ENCODE results near the gene FAM200A.
"Not testable (repeated sequence)": the region's sequence is repeated elsewhere in the genome, so short reads cannot be mapped to it uniquely, and the experiment has no call there.

The FAM200A gene

DNA sequence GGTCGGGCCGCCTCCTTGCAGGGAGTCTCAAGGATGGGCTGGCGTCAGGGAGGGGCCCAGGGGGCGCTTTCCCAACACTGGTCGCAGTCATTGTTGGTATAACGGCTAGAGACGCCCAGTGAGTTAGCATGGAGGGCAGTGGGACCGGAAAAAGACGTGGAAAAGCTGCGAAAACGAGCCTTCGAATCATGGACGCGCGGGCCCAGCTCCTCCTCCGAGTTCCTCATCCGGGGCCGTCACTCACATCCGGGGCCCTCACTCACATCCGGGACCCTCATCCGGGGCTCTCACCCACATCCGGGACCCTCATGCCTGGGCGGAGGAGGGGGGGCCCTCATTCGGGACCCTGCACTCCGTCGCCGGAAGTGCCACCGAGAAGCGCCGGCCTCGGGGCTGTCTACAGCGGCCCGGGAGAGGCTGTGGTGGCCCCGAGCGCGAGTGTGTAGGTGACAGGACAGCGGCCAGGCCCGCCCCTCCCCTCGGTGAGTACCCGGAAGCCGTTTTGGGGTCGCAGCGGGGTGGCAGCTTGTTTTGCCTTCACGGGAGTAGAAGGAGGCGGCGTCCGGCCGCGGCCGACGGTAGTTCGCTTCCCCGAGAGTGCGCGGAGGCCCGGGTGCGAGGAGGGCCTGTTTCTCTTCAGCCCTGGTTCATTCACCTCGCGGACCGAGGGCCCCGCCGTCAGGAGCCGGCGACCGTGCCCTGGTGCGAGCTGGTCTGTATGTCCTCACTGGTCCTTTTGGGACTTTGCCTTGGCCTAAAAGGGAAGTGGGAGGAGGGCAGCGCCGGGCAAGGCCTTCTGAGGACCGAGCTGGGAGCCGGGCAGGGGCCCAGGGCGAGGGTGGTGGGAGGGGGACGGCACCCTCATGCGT, 6.6 kb upstream of the FAM200A start, which contains the start of gene ZNF655:
TSS of gene ZNF655 (plus strand) at position 337 of the 869 bp plus-strand sequence. CDS start 1,918 bp downstream, outside the sequence.
- DNase-seq, result peak; percentile 69

DNA sequence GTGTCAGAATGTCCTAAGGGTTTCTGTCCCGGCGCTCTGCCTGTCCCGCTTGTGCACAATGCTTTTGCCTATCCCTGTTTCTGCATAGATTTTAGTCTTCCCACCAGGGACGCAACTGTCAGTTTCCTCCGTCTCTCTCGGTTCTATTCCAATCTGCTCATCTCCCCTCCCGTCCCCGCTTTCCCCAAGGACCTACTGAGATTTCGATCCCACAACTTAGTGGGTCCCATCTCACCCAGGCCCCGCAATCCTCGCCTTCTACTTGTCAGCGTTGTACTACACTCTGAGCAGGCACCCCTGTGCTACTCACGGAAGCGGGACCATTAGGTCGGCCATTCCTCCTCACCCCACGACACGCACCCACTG, 6.0 kb upstream of the FAM200A start:
- DNase-seq, result no peak

DNA sequence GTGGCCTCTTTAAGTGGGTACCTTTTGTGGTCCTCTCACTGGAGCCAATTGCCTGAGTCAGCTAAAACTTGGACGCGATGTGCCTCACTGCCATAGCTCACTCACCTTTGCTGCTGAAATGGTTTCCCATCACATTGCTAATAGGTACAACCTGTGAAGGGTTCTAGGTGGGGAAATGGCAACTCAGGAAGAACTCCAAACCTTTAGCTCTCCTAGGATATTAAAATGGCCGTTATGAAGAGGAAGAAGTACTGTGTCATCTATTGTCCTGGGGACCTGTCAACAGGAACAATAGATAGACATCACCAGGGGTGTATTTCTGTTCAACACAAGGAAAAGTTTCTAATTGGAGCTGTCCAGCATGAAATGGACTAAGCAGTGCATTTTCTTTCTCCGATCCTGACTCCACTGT, 5.3 kb upstream of the FAM200A start:
- no peak for DNase-seq

DNA sequence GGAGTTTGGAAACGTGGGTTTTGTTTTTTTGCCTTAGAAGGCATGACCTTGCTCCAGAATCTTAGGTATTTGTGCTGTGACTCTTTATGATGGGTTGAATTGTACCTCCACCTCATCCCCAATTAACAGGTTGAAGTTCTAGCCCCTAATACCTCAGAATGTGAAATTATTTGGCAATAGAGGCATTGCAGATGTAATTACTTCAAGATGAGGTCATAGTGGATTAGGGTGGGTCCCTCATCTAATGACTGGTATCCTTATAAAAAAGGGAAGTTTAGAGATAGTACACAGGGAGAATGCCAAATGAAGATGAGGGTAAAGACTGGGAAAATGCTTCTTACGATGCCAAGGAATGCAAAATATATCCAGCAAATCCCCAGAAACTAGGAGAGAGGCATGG, 3.0 kb upstream of the FAM200A start:
- DNase-seq, result no peak

DNA sequence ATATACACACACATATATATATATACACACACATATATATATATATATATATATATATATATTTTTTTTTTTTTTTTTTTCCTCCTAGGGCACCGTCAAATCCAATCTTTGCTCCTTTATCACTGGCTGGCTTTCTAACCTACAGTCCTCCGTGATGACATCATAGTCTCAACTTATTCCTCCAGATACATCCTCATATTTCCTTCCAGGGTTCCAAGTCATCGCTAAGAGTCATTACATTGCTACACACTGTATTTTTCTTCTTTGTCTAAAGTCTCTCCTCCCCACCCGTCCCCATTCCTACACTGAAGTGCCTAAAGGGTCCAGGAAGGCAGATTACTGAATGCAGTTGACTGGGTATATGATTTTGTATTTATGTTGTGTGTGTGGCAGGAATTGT, 1.1 kb upstream of the FAM200A start:
- no peak for DNase-seq

DNA sequence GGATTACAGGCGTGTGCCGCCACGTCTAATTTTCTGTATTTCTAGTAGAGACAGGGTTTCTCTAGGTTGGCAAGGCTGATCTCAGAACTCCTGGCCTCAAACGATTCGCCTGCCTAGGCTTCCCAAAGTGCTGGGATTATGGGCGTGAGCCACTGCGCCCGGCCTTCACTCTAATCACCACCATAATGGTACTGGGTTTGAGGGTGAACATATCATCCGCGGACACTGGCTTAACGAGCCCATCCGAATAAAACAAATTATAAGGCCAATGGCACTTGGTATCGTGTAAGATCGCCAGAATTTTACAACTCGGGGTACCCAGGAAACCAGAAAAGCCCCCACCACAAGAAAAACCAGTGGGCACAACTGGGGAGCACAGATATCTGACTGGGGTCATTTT, 580 bp downstream of the FAM200A start:
- DNase-seq, result no peak

DNA sequence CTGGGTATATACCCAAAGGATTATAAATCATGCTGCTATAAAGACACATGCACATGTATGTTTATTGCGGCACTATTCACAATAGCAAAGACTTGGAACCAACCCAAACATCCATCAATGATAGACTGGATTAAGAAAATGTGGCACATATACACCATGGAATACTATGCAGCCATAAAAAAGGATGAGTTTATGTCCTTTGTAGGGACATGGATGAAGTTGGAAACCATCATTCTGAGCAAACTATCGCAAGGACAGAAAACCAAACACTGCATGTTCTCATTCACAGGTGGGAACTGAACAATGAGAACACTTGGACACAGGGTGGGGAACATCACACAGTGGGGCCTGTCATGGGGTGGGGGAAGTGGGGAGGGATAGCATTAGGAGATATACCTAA, 2.4 kb downstream of the FAM200A start:
- not testable (repeated sequence) for DNase-seq

DNA sequence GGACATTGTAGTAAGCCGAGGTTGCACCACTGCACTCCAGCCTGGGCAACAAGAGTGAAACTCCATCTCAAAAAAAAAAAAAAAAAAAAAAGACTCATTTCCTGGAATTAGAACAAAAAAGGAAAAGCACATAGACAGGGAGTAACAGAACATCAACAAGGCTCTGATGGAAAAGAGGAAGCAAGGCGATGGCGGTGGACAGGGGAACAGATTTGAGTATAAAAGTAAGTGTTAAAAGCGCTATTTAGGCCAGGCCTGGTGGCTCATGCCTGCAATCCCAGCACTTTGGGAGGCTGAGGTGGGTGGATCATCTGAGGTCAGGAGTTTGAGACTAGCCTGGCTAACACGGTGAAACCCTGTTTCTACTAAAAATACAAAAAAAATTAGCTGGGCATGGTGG, 6.6 kb downstream of the FAM200A start:
- not testable (repeated sequence) for DNase-seq

DNA sequence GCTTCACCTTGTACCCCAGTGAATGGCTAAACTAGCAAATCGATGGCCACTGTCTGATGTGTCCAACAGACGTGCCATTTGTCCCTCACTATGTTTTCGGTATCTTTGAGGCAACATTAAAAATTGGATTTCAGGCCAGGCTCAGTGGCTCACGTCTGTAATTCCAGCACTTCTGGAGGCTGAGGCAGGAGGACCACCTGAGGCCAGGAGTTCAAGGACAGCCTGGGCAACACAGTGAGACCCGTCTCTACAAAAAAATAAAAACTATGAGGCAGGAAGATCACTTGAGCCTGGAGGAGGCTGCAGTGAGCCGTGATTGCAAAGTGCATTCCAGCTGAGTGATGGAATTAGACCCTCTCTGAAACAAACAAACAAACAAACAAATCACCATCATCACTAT, 8.0 kb downstream of the FAM200A start:
- DNase-seq, result no peak

DNA sequence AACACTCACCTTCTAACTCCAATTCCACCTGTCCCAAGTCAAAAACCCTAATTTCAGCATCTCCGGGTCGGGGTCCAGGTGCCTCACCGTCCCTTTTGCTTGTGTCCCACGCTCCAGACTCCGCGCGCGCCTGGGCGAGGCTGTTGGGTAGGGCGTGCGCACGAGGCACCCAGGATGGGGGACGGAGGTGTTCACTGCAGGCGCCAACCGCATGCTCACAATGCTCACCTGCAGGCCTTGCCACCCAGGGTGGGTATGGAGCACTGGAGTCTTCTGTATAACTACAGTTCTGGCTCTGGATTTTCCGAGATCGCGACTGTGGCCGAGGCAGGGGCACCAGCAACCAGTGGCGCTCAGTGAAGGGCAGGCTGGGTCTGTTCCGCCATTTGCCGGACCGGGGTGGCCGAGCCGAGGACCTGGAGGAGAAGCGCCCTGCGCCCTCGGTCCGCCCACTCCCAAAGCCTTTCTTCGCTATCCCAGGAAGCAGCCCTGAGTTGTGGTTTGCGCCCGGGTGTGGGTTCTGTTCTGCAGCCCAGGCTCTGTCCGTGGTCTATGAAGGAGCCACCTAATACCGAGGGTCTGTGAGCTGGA, 8.7 kb downstream of the FAM200A start:
- no peak for DNase-seq

DNA sequence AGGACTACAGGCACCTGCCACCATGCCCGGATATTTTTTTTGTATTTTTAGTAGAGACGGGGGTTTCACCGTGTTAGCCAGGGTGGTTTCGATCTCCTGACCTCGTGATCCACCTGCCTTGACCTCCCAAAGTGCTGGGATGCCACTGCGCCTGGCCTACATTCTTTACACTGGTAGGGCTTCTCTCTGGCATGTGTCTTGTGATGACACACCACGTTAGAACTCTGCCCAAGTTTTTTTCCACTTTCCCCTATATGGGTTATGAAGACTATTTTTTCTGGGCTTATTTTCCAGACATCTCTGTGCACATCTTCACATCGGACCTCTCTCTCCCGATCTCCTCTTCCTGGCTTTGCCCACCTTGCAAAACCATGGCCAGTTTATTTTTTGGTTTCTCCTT, 10.7 kb downstream of the FAM200A start:
- DNase-seq, result no peak

DNA sequence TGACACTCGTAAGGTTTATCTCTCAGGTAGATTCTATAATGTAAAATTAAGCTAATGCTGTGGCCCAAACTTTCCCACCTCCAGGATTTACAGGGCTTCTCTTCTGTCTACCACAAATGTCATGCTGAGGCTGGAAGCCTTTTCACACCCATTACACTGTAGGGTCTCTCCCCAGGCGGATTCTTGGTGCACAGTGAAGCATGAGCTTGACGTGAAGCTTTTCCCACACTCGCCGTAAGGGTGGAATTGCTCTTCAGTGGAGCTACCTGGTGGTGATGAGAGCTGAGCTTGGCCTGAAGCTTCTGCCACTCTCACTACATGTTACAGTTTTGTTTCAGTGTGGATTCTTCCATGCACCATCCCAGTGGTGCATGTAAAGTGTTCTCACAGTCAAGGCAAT, 11.4 kb downstream of the FAM200A start:
- DNase-seq, result no peak

DNA sequence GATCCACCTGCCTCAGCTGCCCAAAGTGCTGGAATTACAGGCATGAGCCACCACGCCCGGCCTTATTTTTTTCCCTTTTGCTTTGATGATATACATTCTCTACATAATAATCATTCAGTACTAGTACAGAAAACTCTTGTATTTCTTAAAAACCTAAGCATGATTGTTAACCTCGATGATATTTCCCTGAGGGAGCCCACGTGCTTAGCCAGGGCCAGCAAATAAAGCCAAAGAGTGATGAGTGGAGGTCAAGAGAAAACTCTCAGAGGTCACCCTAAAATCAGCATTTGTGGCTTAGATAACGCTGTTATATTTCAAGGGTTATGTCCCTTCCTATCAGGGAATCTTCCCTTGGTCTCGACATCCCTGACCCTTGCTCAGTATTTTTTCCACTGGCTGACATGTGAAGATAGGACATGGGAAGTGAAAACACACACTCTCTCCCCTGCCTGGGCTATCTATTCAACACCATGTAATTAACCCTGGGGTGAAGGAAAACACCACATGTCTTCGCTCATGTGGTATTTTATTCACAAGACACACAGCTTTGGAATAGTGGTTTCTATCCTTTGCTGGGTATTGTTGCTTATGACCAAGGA, 12.6 kb downstream of the FAM200A start:
- no peak for DNase-seq

DNA sequence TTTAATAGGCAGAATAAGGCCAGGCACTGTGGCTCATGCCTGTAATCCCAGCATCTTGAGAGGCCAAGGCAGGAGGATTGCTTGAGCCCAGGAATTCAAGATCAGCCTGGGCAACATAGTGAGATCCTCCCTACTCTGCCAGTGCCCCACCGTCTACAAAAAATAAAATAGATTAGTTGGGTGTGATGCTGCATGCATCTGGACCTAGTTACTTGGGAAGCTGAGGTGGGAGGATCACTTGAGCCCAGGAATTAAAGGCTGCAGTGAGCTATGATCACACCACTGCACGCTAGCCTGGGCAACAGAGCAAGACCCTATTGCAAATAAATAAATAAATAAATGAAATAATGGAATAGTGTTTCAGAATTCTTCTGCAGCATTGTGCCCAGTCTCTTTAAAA, 16.2 kb downstream of the FAM200A start:
- no peak for DNase-seq

DNA sequence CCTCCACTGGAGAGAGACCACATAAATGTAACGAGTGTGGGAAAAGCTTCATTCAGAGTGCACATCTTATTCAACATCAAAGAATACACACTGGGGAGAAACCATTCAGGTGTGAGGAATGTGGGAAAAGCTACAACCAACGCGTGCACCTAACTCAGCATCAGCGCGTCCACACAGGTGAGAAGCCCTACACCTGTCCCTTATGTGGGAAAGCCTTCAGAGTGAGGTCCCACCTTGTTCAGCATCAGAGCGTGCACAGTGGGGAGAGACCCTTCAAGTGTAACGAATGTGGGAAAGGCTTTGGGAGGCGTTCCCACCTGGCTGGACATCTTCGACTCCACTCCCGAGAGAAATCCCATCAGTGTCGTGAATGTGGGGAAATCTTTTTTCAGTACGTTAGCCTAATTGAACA, 20.6 kb downstream of the FAM200A start:
- DNase-seq, result no peak

DNA sequence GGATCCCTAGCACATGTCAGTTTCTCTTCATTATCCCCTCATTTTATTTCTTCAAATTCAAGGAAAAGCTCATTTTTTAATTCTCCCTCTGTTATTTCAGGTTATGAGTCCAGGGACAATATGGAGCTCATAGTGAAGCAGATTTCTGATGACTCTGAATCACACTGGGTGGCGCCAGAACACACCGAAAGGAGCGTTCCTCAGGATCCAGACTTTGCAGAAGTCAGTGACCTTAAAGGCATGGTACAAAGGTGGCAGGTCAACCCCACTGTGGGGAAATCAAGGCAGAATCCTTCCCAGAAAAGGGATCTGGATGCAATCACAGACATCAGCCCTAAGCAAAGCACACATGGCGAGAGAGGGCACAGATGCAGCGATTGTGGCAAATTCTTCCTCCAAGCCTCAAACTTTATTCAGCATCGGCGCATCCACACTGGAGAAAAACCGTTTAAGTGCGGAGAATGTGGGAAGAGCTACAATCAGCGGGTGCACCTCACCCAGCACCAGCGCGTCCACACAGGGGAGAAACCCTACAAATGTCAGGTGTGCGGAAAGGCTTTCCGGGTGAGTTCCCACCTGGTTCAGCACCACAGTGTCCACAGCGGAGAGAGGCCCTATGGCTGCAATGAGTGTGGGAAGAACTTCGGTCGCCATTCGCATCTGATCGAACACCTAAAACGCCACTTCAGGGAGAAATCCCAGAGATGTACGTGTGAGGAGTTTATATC, 26.0 kb downstream of the FAM200A start:
- DNase-seq, result no peak

DNA sequence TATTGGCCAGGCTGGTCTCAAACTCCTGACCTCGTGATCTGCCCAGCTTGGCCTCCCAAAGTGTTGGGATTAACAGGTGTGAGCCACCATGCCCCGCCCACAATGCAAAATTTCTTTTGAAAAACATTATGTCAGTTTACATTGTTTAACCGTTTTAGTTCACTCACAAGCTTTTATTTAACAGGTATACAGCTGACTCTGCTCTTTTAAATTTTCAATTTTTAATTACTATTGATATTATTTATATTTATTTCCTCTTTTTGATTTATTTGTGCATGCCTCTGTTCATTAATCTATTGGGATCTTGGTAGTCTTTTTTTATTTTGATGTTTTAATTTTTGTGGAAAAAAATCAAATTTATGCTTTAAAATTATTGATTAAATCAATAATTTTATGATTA, 30.5 kb downstream of the FAM200A start:
- no peak for DNase-seq

DNA sequence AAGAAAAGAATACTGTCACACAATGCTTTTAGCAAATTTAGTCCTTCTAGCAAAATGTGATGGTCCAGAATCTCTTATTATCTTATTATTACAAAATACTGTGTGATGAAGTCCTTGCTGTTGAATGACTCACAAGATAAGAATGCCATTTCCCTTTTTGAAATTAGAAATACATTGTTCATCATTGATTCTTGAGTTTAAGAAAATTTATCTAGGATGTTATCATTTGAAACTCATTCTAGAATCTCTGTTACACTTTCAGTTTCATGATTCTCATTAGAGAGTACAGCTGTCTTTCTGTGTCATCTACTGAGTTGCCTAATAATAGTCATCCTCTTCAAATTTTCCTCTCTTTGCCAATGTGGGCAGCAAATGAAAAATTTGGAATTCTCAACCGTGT, 37.9 kb downstream of the FAM200A start:
- no peak for DNase-seq

DNA sequence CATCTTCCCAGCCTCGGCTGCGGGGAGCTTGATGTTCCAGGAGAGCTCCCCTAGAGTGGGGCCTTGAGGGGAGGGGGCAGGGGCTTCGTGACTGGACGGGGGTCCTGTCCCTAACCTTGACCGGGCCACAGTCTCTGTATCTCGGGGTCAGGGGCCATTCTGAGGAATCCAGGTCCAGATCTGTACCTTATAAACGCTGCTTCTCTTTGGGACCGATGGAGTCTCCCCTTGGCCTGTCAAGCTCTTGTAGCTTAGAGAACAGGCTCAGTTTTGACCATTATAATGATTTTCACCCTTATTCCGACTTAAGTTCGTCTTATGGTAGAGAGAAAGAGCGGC, 46.6 kb downstream of the FAM200A start:
- DNase-seq, result no peak

DNA sequence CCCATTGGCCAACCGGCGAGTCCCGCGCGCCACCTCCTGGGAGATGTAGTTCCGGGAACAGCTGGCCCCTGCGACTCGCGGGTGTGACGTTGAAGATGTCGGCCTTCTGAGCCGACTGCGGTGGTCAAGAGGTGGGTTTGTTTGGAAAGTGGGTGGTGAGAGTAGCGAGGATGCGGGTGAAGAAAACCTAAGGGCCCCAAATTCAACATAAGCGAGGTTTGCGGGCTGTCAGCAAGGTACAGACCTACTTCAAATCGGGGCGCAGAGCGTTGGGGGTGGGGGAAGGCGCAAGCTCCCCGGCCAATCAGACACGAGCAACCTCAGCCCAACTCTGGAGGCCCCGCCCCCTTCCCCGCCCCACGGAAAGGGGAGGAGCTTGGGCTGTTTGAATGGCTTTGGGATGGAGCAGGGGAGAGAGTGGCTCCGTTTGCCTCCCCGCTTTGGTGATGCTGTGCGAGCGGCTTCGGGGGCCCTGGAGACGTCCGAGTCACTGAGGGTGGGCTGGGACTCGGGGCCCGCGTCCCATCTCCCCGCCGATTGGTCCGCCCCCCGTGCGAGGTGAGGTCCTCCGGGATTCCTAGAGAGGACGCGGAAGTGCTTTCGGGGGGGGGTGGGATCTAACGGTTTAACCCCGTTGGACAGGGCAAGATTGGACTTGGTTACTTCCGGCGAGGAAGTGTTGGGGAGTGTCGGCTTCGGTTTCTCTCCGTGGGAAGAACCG, 47.2 kb downstream of the FAM200A start, which contains the start of gene ZKSCAN5:
TSS of gene ZKSCAN5 (plus strand) at position 60 of the 721 bp plus-strand sequence. CDS start 1,383 bp downstream, outside the sequence.
- peak; percentile 92 for DNase-seq

DNA sequence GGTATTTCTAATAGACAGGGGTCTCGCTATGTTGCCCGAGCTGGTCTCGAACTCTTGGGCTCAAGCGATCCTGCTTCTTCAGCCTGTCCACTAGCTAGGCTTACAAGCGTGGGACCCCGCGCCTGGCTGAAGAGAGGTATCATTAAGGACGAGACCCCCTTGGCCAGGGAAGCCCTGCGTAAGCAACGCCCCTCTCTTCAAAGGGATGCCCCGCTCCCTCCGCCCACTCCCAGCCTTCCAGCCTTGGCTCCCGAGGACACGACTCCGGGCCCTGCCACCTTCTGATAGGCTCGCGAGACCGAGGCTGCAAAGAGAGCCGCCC, 47.7 kb downstream of the FAM200A start:
- DNase-seq, result no peak

DNA sequence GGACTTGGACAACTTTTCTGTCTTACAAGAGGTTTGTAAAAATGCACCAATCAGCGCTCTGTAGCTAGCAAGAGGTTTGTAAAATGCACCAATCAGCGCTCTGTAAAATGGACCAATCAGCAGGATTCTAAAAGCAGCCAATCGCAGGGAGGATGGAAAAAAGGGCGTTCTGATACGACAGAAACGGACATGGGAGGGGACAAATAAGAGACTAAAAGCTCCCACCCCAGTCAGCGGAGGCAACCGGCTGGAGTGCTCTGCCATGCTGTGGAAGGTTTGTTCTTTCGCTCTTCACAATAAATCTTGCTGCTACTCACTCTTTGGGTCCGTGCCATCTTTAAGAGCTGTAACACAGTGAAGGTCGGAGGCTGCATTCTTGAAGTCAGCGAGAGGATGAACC, 50.7 kb downstream of the FAM200A start:
- not testable (repeated sequence) for DNase-seq

DNA sequence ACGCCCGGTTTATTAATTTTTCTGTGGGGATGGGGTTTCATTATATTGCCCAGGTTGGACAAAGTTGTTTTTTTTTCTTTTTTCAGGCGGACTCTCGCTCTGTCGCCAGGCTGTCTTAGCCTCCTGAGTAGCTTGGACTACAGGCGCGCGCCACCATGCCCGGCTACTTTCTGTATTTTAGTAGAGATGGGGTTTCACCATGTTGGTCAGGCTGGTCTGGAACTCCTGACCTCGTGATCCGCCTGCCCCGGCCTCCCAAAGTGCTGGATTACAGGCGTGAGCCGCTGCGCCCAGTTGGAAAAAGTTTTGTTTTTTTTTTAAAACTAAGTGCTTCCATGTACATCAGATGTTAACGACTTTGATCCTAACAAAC, 51.3 kb downstream of the FAM200A start:
- no peak for DNase-seq

Data from NCI-H187 treated with DMSO at 0.1 percent for 48 hours (cell line).